Measurements from ENCODE around the gene AGBL4.

AGBL4 gene

GRCh38 chr1:48864913-48865312 lies 1158.8 kb downstream of the AGBL4 start:
- no peaks in the 10 kb centered on the region for H3K36me3 ChIP-seq
- no peak for TF ChIP-seq CTCF (IDR thresholded peaks at IDR 0.05; ENCODE audit: low read depth, low read length)
- no peak overlapping the region for H3K27ac ChIP-seq
- H3K4me3 ChIP-seq (ENCODE audit: low read depth, low read length), result no peak overlapping the region
- DNase-seq, result no peak
- H3K9me3 ChIP-seq (ENCODE audit: severe bottlenecking), result peaks cover 3% of the 10 kb centered on the region
- no peaks in the 10 kb centered on the region for H3K27me3 ChIP-seq (ENCODE audit: insufficient read depth, low read depth, severe bottlenecking)

- H3K4me3 ChIP-seq (ENCODE audit: low read depth, low read length), result no peak overlapping the region
- H3K9me3 ChIP-seq (ENCODE audit: severe bottlenecking), result peaks cover 3% of the 10 kb centered on the region
- H3K36me3 ChIP-seq, result no peaks in the 10 kb centered on the region
- H3K27ac ChIP-seq, result no peak overlapping the region
- DNase-seq, result no peak
- H3K27me3 ChIP-seq (ENCODE audit: insufficient read depth, low read depth, severe bottlenecking), result no peaks in the 10 kb centered on the region
- no peak for TF ChIP-seq CTCF (IDR thresholded peaks at IDR 0.05; ENCODE audit: low read depth, low read length)
Measured at GRCh38 chr1:48859456-48859855, 1164.3 kb downstream of the AGBL4 start.

GRCh38 chr1:48858200-48858920 lies 1165.4 kb downstream of the AGBL4 start:
- no peak for TF ChIP-seq CTCF (IDR thresholded peaks at IDR 0.05; ENCODE audit: low read depth, low read length)
- H3K27me3 ChIP-seq (ENCODE audit: insufficient read depth, low read depth, severe bottlenecking), result no peaks in the 10 kb centered on the region
- H3K4me3 ChIP-seq (ENCODE audit: low read depth, low read length), result no peak overlapping the region
- no peak for DNase-seq
- peaks cover 3% of the 10 kb centered on the region for H3K9me3 ChIP-seq (ENCODE audit: severe bottlenecking)
- H3K27ac ChIP-seq, result no peak overlapping the region
- H3K36me3 ChIP-seq, result no peaks in the 10 kb centered on the region

- Histone ChIP-seq H3K27me3 (ENCODE audit: insufficient read depth, low read depth, severe bottlenecking) (no peaks in the 10 kb centered on the region), H3K4me3 (ENCODE audit: low read depth, low read length) (no peak overlapping the region), H3K27ac (no peak overlapping the region), H3K9me3 (ENCODE audit: severe bottlenecking) (no peaks in the 10 kb centered on the region), H3K36me3 (no peaks in the 10 kb centered on the region)
- no peak for DNase-seq
- TF ChIP-seq CTCF (IDR thresholded peaks at IDR 0.05; ENCODE audit: low read depth, low read length), result no peak
Measured at GRCh38 chr1:48853006-48853405, 1170.7 kb downstream of the AGBL4 start.

- DNase-seq, result no peak
- H3K27me3 ChIP-seq (ENCODE audit: insufficient read depth, low read depth, severe bottlenecking), result no peaks in the 10 kb centered on the region
- no peak overlapping the region for H3K27ac ChIP-seq
- no peaks in the 10 kb centered on the region for H3K36me3 ChIP-seq
- H3K4me3 ChIP-seq (ENCODE audit: low read depth, low read length), result no peak overlapping the region
- H3K9me3 ChIP-seq (ENCODE audit: severe bottlenecking), result no peaks in the 10 kb centered on the region
- no peak for TF ChIP-seq CTCF (IDR thresholded peaks at IDR 0.05; ENCODE audit: low read depth, low read length)
Measured at GRCh38 chr1:48851638-48852037, 1172.1 kb downstream of the AGBL4 start.

GRCh38 chr1:48848035-48848434 lies 1175.7 kb downstream of the AGBL4 start:
- no peak overlapping the region for H3K27ac ChIP-seq
- no peaks in the 10 kb centered on the region for H3K9me3 ChIP-seq (ENCODE audit: severe bottlenecking)
- no peak overlapping the region for H3K4me3 ChIP-seq (ENCODE audit: low read depth, low read length)
- no peaks in the 10 kb centered on the region for H3K36me3 ChIP-seq
- TF ChIP-seq CTCF (IDR thresholded peaks at IDR 0.05; ENCODE audit: low read depth, low read length), result no peak
- H3K27me3 ChIP-seq (ENCODE audit: insufficient read depth, low read depth, severe bottlenecking), result no peaks in the 10 kb centered on the region
- DNase-seq, result no peak
